GM21515 (cell line): Measurements from ENCODE around the gene FRMD3.

Source experiments
- ATAC-seq: cut with Tn5 transposase; IDR thresholded peaks from one replicate; pipeline ENCODE4 v1.9.1; 2021; ENCODE audit not compliant: unreplicated experiment

Gene FRMD3

GRCh38 chr9:83196946-83197345, 341.3 kb downstream of the FRMD3 start:
- no peak for ATAC-seq
